NB4 (cell line): ENCODE data around the gene ASGR1.
A peak's percentile ranks its signal among the peaks of the same experiment; 100 is the strongest.

Source experiments
- CTCF ChIP-seq: IDR thresholded peaks from one replicate; pipeline ENCODE4 v1.5.1; 2012; ENCODE audit warnings: low read depth, low read length
- MAX ChIP-seq: IDR thresholded peaks from 2 replicates; pipeline ENCODE4 v1.6.1; 2011; ENCODE audit warnings: low read depth, low read length
- MYC ChIP-seq: IDR thresholded peaks from 2 replicates; pipeline ENCODE4 v1.6.1; 2011; ENCODE audit warnings: low read depth, low read length
- POLR2A ChIP-seq: IDR thresholded peaks from 2 replicates; pipeline ENCODE4 v1.6.1; 2011; ENCODE audit warnings: mild to moderate bottlenecking; ENCODE audit not compliant: insufficient read length; ENCODE audit errors: extremely low read depth

DNA sequence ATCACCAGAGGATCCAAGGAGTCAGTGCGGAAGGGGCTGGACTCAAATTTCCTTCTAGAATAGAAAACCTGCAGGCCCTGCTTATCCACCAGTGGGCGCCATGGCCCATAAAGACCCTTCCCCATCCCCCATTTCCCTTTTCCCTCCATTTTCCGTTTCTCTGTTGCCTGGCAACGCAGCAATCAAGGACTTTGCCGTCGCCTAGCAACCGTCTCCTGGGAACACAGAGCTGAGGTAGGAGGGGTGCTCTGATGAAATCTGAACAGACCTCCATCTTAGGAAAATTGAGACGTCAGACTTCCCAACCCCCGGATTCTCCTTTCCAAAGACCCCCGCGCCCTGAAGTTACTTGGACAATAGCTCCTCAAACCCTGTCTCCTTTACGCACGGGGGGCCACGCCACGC, 34.7 kb upstream of the ASGR1 start:
- TF ChIP-seq CTCF (peak; percentile 50), POLR2A (no peak), MAX (no peak), MYC (no peak)
